RWPE1 (cell line): ENCODE measurements around the gene ACP7.
"Not testable (repeated sequence)": the region's sequence is repeated elsewhere in the genome, so short reads cannot be mapped to it uniquely, and the experiment has no call there.

Experiments
- CTCF ChIA-PET: fragments of 350-600 bp; sonication (Branson Sonifier 250); formaldehyde crosslinking; extraction: SDS; loops from one replicate; lab custom pipeline; 2021; lab: Yijun Ruan, JAX
- POLR2A ChIA-PET: fragments of 400-600 bp; formaldehyde crosslinking; extraction: SDS; loops from one replicate; lab custom pipeline; 2020; ENCODE audit warnings: antibody characterized with exemption; ENCODE audit not compliant: low non-redundant PET; lab: Yijun Ruan, JAX
- DNase-seq: peaks from one replicate; pipeline ENCODE4 v3.0.0; 2012; ENCODE audit warnings: low spot score
- H3K27ac ChIP-seq: fragments of 450-650 bp; 2 replicates; pipeline ENCODE4 v1.5.1; 2017
- CTCF ChIP-seq: fragments of 450-650 bp; conservative IDR thresholded peaks from 2 replicates; pipeline ENCODE4 v1.5.1; 2017; ENCODE audit warnings: low read depth, mild to moderate bottlenecking

The ACP7 gene

GRCh38 chr19:39110263-39110967 is 26.2 kb downstream of the ACP7 start:
- ChIA-PET CTCF (interaction anchor here (0.5 to 2.2 kb wide), 12 partner anchors 11 to 390 kb away, joined by 3 to 9 read pairs (median 4); no protein-coding TSS in a partner anchor), POLR2A (no interaction called here)
- peak; percentile 64 for DNase-seq
- peak overlapping the region; percentile 83; the same call in 1 of the 2 replicates for H3K27ac ChIP-seq
- TF ChIP-seq CTCF: peak; percentile 84

GRCh38 chr19:39111593-39112199 is 27.5 kb downstream of the ACP7 start:
- peak overlapping the region; percentile 83 for H3K27ac ChIP-seq
- no peak for TF ChIP-seq CTCF
- DNase-seq: peak; percentile 60
- POLR2A ChIA-PET: interaction anchor here (0.6 kb wide), 1 partner anchor 10 kb away, joined by 4 read pairs; no protein-coding TSS in a partner anchor
- CTCF ChIA-PET: interaction anchor here (0.5 to 2.2 kb wide), 4 partner anchors 10 to 160 kb away, joined by 3 to 16 read pairs (median 4); no protein-coding TSS in a partner anchor

- peak overlapping the region; percentile 83 for H3K27ac ChIP-seq
- DNase-seq: peak; percentile 95
- no peak for TF ChIP-seq CTCF
- POLR2A ChIA-PET: interaction anchor here (0.6 kb wide), 1 partner anchor 10 kb away, joined by 4 read pairs; no protein-coding TSS in a partner anchor
- CTCF ChIA-PET: interaction anchor here (0.5 to 2.2 kb wide), 3 partner anchors 10 to 150 kb away, joined by 3 to 16 read pairs (median 6); no protein-coding TSS in a partner anchor
Observed at GRCh38 chr19:39112338-39112890, 28.2 kb downstream of the ACP7 start.

GRCh38 chr19:39113199-39113598 is 29.0 kb downstream of the ACP7 start:
- DNase-seq: no peak
- no peak for TF ChIP-seq CTCF
- CTCF ChIA-PET: no interaction called here
- peak overlapping the region; percentile 83 for H3K27ac ChIP-seq
- POLR2A ChIA-PET: no interaction called here

- ChIA-PET CTCF (interaction anchor here (0.6 to 0.7 kb wide), 4 partner anchors 130 to 1413 kb away, joined by 3 to 6 read pairs (median 4); no protein-coding TSS in a partner anchor), POLR2A (no interaction called here)
- H3K27ac ChIP-seq: no peak overlapping the region
- no peak for DNase-seq
- TF ChIP-seq CTCF: no peak
Observed at GRCh38 chr19:39115105-39115847, 31.1 kb downstream of the ACP7 start.

- DNase-seq, POLR2A ChIA-PET, H3K27ac ChIP-seq, CTCF ChIA-PET: not testable (repeated sequence)
Observed at GRCh38 chr19:39117023-39117422, 32.9 kb downstream of the ACP7 start.
